SK-N-SH treated with all-trans-retinoic acid at 6 μM for 48 hours (cell line): ENCODE results near the gene PLAU.

Source experiments
- ATAC-seq: fragments of 200-7000 bp; cut with Tn5 transposase; 3 replicates; pipeline ENCODE4 v1.9.1; 2020; ENCODE audit warnings: mild to moderate bottlenecking, moderate library complexity
- ARNTL ChIP-seq: fragments of 450-650 bp; formaldehyde crosslinking; IDR thresholded peaks from 2 replicates; pipeline ENCODE4 v1.5.0; 2020; ENCODE audit warnings: low read depth, mild to moderate bottlenecking, moderate library complexity, borderline replicate concordance
- BACH2 ChIP-seq: fragments of 250-450 bp; sonication (Bioruptor Pico); IDR thresholded peaks from 2 replicates; pipeline ENCODE4 v1.9.0; 2021; ENCODE audit warnings: mild to moderate bottlenecking, borderline replicate concordance
- CSDC2 ChIP-seq: fragments of 250-450 bp; sonication (Bioruptor Pico); IDR thresholded peaks from 2 replicates; pipeline ENCODE4 v1.5.0; 2020; ENCODE audit warnings: mild to moderate bottlenecking, moderate library complexity
- ESRRG ChIP-seq: fragments of 250-450 bp; sonication (Bioruptor Pico); IDR thresholded peaks from 2 replicates; pipeline ENCODE4 v1.6.1; 2021; ENCODE audit warnings: mild to moderate bottlenecking
- GLIS3 ChIP-seq: fragments of 250-450 bp; sonication (Bioruptor Pico); IDR thresholded peaks from 2 replicates; pipeline ENCODE4 v1.5.0; 2020; ENCODE audit warnings: mild to moderate bottlenecking, moderate library complexity
- ISL1 ChIP-seq: fragments of 250-450 bp; sonication (Bioruptor Pico); IDR thresholded peaks from 2 replicates; pipeline ENCODE4 v2.1.2; 2022; ENCODE audit warnings: mild to moderate bottlenecking, moderate library complexity
- OSR1 ChIP-seq: fragments of 250-450 bp; sonication (Bioruptor Pico); IDR thresholded peaks from 2 replicates; pipeline ENCODE4 v1.8.0; 2022; ENCODE audit warnings: moderate library complexity, mild to moderate bottlenecking, inconsistent platforms
- PATZ1 ChIP-seq: fragments of 250-450 bp; sonication (Bioruptor Pico); IDR thresholded peaks from 2 replicates; pipeline ENCODE4 v1.8.0; 2020; ENCODE audit warnings: mild to moderate bottlenecking, moderate library complexity, borderline replicate concordance
- POU6F1 ChIP-seq: fragments of 250-450 bp; sonication (Bioruptor Pico); IDR thresholded peaks from 2 replicates; pipeline ENCODE4 v1.8.0; 2021; ENCODE audit warnings: low read depth, mild to moderate bottlenecking, moderate library complexity, borderline replicate concordance
- PPARA ChIP-seq: fragments of 250-450 bp; sonication (Bioruptor Pico); IDR thresholded peaks from 2 replicates; pipeline ENCODE4 v1.5.0; 2020; ENCODE audit warnings: mild to moderate bottlenecking, borderline replicate concordance
- RARB ChIP-seq: fragments of 250-450 bp; sonication (Bioruptor Pico); IDR thresholded peaks from 2 replicates; pipeline ENCODE4 v1.8.0; 2021; ENCODE audit warnings: mild to moderate bottlenecking, moderate library complexity
- SNAI2 ChIP-seq: fragments of 250-450 bp; sonication (Bioruptor Pico); IDR thresholded peaks from 2 replicates; pipeline ENCODE4 v1.5.0; 2020; ENCODE audit warnings: mild to moderate bottlenecking, moderate library complexity
- TCF4 ChIP-seq: fragments of 250-450 bp; sonication (Bioruptor Pico); IDR thresholded peaks from 2 replicates; pipeline ENCODE4 v1.8.0; 2021; ENCODE audit warnings: mild to moderate bottlenecking, moderate library complexity, borderline replicate concordance
- TOX ChIP-seq: fragments of 250-450 bp; sonication (Bioruptor Pico); IDR thresholded peaks from 2 replicates; pipeline ENCODE4 v1.8.0; 2021; ENCODE audit warnings: mild to moderate bottlenecking, moderate library complexity, borderline replicate concordance
- ZC3H10 ChIP-seq: fragments of 250-450 bp; sonication (Bioruptor Pico); IDR thresholded peaks from 2 replicates; pipeline ENCODE4 v1.5.1; 2021; ENCODE audit warnings: mild to moderate bottlenecking, moderate library complexity
- ZFP3 ChIP-seq: fragments of 250-450 bp; sonication (Bioruptor Pico); IDR thresholded peaks from 2 replicates; pipeline ENCODE4 v1.5.0; 2020; ENCODE audit warnings: mild to moderate bottlenecking, moderate library complexity
- ZFP30 ChIP-seq: fragments of 450-650 bp; formaldehyde crosslinking; IDR thresholded peaks from 2 replicates; pipeline ENCODE4 v1.5.0; 2022; ENCODE audit warnings: mild to moderate bottlenecking, moderate library complexity
- ZNF565 ChIP-seq: fragments of 450-650 bp; formaldehyde crosslinking; conservative IDR thresholded peaks from 2 replicates; pipeline ENCODE4 v1.5.0; 2020; ENCODE audit warnings: low read depth, mild to moderate bottlenecking, moderate library complexity
- ZNF70 ChIP-seq: fragments of 450-650 bp; formaldehyde crosslinking; IDR thresholded peaks from 2 replicates; pipeline ENCODE4 v1.5.0; 2020; ENCODE audit warnings: mild to moderate bottlenecking, moderate library complexity
- ZNF8 ChIP-seq: fragments of 450-650 bp; formaldehyde crosslinking; IDR thresholded peaks from 2 replicates; pipeline ENCODE4 v1.5.0; 2020; ENCODE audit warnings: mild to moderate bottlenecking, moderate library complexity
- TF ChIP-seq, protein P1 (sequence below): fragments of 250-450 bp; sonication (Bioruptor Pico); IDR thresholded peaks from 2 replicates; pipeline ENCODE4 v1.5.1; 2021; ENCODE audit warnings: mild to moderate bottlenecking, moderate library complexity
- TF ChIP-seq, protein P2 (sequence below): fragments of 250-450 bp; sonication (Bioruptor Pico); IDR thresholded peaks from 2 replicates; pipeline ENCODE4 v1.5.1; 2020; ENCODE audit warnings: low read depth, mild to moderate bottlenecking, moderate library complexity

Gene PLAU

DNA sequence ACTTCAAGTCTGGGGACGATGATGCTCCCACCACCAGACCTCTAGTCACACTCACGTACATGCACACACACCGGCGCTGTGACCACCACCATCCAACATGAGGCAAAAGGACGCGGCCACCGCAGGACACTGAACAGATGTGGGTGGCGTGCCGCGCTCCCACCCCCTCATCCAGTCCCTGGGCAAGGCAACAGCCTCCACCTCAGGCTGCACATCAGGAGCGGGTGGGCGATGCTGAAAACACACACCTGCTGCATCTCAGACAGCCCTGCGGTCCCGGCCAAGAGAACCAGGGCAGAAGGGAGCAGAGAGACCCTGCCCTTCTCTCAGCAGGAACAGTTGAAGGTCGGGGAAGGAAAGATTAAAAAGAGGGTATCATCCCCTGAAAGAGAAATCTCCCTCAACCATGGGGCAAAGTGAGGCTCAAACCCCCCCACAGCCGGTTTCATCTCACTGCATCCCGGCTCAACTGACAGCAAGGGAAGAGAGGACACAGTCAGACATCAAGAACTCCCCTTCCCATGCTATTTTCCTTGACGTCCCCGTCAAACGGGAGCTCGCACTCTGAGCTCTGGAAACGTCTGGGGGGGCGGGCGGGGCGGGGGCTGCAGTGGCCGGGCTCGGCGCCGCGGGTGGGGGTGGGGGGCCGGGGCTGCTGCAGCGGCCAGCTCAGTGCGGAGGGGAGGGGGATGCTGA lies 37.6 kb upstream of the PLAU start:
- ATAC-seq, result no peak
- TF ChIP-seq CSDC2 (CRISPR knock-in tag) (no peak), RARB (CRISPR knock-in tag) (no peak), ARNTL (CRISPR knock-in tag) (no peak), POU6F1 (no peak), OSR1 (CRISPR knock-in tag) (no peak), ZNF70 (CRISPR knock-in tag) (no peak)
- TF ChIP-seq, protein P1, sequence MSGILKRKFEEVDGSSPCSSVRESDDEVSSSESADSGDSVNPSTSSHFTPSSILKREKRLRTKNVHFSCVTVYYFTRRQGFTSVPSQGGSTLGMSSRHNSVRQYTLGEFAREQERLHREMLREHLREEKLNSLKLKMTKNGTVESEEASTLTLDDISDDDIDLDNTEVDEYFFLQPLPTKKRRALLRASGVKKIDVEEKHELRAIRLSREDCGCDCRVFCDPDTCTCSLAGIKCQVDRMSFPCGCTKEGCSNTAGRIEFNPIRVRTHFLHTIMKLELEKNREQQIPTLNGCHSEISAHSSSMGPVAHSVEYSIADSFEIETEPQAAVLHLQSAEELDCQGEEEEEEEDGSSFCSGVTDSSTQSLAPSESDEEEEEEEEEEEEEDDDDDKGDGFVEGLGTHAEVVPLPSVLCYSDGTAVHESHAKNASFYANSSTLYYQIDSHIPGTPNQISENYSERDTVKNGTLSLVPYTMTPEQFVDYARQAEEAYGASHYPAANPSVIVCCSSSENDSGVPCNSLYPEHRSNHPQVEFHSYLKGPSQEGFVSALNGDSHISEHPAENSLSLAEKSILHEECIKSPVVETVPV (CRISPR knock-in tag), result no peak

- TF ChIP-seq OSR1 (CRISPR knock-in tag) (no peak), ESRRG (CRISPR knock-in tag) (no peak), BACH2 (CRISPR knock-in tag) (no peak), ISL1 (CRISPR knock-in tag) (no peak), ZNF8 (CRISPR knock-in tag) (no peak), PPARA (CRISPR knock-in tag) (no peak), PATZ1 (CRISPR knock-in tag) (no peak), ARNTL (CRISPR knock-in tag) (no peak), ZFP30 (CRISPR knock-in tag) (no peak), TCF4 (CRISPR knock-in tag) (no peak), ZFP3 (CRISPR knock-in tag) (no peak)
- TF ChIP-seq, protein P2, sequence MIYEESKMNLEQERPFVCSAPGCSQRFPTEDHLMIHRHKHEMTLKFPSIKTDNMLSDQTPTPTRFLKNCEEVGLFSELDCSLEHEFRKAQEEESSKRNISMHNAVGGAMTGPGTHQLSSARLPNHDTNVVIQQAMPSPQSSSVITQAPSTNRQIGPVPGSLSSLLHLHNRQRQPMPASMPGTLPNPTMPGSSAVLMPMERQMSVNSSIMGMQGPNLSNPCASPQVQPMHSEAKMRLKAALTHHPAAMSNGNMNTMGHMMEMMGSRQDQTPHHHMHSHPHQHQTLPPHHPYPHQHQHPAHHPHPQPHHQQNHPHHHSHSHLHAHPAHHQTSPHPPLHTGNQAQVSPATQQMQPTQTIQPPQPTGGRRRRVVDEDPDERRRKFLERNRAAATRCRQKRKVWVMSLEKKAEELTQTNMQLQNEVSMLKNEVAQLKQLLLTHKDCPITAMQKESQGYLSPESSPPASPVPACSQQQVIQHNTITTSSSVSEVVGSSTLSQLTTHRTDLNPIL (CRISPR knock-in tag), result no peak
- no peak for ATAC-seq
Measured at GRCh38 chr10:73873838-73874215, 37.1 kb upstream of the PLAU start.

GRCh38 chr10:73874267-73875138 lies 36.4 kb upstream of the PLAU start, which contains the start of gene CAMK2G:
Gene CAMK2G, minus strand, starts transcription at chr10:73874555. Its CDS starts 94 bp downstream, at chr10:73874461.
- TF ChIP-seq ZFP3 (CRISPR knock-in tag), result no peak
- TF ChIP-seq, protein P2 (CRISPR knock-in tag), result no peak
- no peak for TF ChIP-seq ESRRG (CRISPR knock-in tag)
- TF ChIP-seq ZFP30 (CRISPR knock-in tag), result no peak
- no peak for TF ChIP-seq ARNTL (CRISPR knock-in tag)
- TF ChIP-seq OSR1 (CRISPR knock-in tag), result no peak
- no peak for TF ChIP-seq ZC3H10 (CRISPR knock-in tag)
- TF ChIP-seq PPARA (CRISPR knock-in tag), result no peak
- TF ChIP-seq ZNF8 (CRISPR knock-in tag), result no peak
- no peak for TF ChIP-seq ISL1 (CRISPR knock-in tag)
- TF ChIP-seq POU6F1, result no peak
- TF ChIP-seq TOX (CRISPR knock-in tag), result no peak
- no peak for TF ChIP-seq PATZ1 (CRISPR knock-in tag)
- TF ChIP-seq SNAI2 (CRISPR knock-in tag), result no peak
- TF ChIP-seq ZNF70 (CRISPR knock-in tag), result no peak
- TF ChIP-seq ZNF565 (CRISPR knock-in tag), result no peak
- TF ChIP-seq GLIS3 (CRISPR knock-in tag), result no peak
- TF ChIP-seq CSDC2 (CRISPR knock-in tag), result no peak
- peak; percentile 90 for ATAC-seq
